GM21381 (cell line): ENCODE measurements around the gene TTC7B.
"Not testable (repeated sequence)": the region's sequence is repeated elsewhere in the genome, so short reads cannot be mapped to it uniquely, and the experiment has no call there.

Experiments
- ATAC-seq: cut with Tn5 transposase; IDR thresholded peaks from one replicate; pipeline ENCODE4 v1.9.1; 2021; ENCODE audit warnings: mild to moderate bottlenecking, moderate library complexity; ENCODE audit not compliant: unreplicated experiment

Gene TTC7B

GRCh38 chr14:90536511-90537191 lies 279.6 kb downstream of the TTC7B start:
- ATAC-seq: no peak

GRCh38 chr14:90536092-90536491 lies 280.1 kb downstream of the TTC7B start:
- ATAC-seq: no peak

GRCh38 chr14:90535556-90536090 lies 280.6 kb downstream of the TTC7B start:
- ATAC-seq: no peak

GRCh38 chr14:90534838-90535555 lies 281.2 kb downstream of the TTC7B start:
- no peak for ATAC-seq

- no peak for ATAC-seq
Observed at GRCh38 chr14:90534091-90534837, 282.0 kb downstream of the TTC7B start.

GRCh38 chr14:90533591-90534021 lies 282.6 kb downstream of the TTC7B start:
- ATAC-seq: no peak

GRCh38 chr14:90532826-90533525 lies 283.3 kb downstream of the TTC7B start:
- ATAC-seq: no peak

GRCh38 chr14:90531497-90531896 lies 284.7 kb downstream of the TTC7B start:
- ATAC-seq: no peak

- ATAC-seq: no peak
Observed at GRCh38 chr14:90530523-90530922, 285.7 kb downstream of the TTC7B start.

GRCh38 chr14:90527978-90528377 lies 288.3 kb downstream of the TTC7B start:
- no peak for ATAC-seq

GRCh38 chr14:90526536-90526935 lies 289.7 kb downstream of the TTC7B start:
- not testable (repeated sequence) for ATAC-seq

- not testable (repeated sequence) for ATAC-seq
Observed at GRCh38 chr14:90525353-90526028, 290.7 kb downstream of the TTC7B start.

GRCh38 chr14:90523961-90524875 lies 292.0 kb downstream of the TTC7B start:
- no peak for ATAC-seq

GRCh38 chr14:90523544-90523943 lies 292.7 kb downstream of the TTC7B start:
- no peak for ATAC-seq

GRCh38 chr14:90522571-90523191 lies 293.5 kb downstream of the TTC7B start:
- ATAC-seq: no peak

- no peak for ATAC-seq
Observed at GRCh38 chr14:90521930-90522483, 294.2 kb downstream of the TTC7B start.

- no peak for ATAC-seq
Observed at GRCh38 chr14:90521084-90521929, 294.9 kb downstream of the TTC7B start.

GRCh38 chr14:90520326-90520725 lies 295.9 kb downstream of the TTC7B start:
- ATAC-seq: no peak
